ENCODE data around the gene SEC14L6.

The SEC14L6 gene

DNA sequence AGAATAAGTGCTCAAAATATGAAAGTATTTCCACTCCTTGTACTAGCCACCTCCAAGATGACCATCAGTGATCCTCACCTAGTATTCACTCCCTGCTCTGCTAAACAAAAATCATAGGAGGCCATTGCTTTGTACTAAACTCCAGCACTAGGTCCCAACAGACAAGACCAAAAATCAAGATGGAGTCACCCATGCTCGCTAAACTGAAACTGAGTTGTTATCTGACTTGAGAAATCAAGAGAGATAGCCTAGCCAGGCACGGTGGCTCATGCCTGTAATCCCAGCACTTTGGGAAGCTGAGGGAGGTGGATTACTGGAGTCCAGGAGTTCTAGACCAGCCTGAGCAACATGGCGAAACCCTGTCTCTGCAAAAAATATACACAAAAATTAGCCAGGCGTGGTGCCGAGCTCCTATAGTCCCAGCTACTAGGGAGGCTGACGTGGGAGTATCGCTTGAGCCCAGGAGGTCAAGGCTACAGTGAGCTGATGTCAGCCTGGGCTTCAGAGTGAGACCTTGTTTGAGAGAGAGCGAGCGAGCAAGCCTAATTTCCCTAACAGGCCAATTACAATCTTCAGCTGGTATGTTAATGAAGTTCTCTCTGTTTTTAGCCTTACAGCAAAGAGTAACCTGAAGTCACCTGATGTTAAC, 9.3 kb downstream of the SEC14L6 start:
- no peak for DNase-seq (ENCODE audit: low read depth in 4 of 4, low spot score in 1 of 4)

GRCh38 chr22:30535182-30535581, 11.4 kb downstream of the SEC14L6 start:
- DNase-seq (ENCODE audit: low read depth in 4 of 4, low spot score in 1 of 4) = no peak

DNA sequence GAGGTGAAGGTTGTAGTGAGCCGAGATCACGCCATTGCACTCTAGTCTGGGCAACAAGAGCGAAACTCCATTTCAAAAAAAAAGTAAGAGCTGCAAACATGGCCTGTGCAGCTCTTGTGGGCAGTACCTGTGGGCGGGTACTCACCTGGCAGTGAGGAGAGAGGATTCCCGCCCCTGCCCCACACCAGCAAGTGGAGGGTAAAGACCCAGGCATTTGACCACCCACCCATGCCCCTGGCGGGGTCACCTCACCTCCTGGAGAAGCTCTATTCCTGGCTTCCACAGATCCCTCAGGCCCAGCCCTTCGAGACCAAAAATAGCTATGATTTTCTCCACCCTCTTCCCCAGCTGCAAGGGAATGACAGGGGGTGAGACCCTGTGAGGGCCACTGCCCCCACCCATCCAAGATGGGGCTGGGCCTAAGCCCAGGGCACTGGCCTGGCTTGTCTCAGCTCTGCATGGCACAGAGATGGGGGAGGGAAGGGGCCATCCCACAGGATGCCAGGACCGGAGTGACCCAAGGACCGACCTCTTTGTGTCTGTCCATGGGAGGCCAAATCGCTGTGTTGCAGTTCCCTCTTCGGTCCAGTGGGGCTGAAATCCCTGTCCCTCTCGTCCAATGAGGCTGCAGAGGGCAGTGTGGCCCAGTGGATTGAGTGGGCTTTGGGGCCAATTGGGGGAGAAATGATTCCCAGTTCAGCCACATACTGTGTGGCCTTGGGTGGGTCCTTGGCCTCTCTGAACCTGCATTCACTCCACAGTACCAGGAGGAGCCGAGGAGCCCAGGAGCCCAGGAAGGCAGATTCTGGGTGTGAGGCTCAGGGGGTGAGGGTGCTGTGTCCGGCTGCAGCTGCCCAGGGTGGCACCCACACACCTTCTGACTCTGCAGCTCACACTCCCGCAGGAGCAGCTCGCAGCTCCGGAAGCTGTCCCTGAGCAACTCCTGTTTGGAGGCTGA, 14.6 kb downstream of the SEC14L6 start:
- DNase-seq (ENCODE audit: low read depth in 4 of 4, low spot score in 1 of 4) = no peak

- DNase-seq (ENCODE audit: low read depth in 4 of 4, low spot score in 1 of 4) = no peak
These were observed 19.9 kb downstream of the SEC14L6 start for GRCh38 chr22:30526656-30527055.

- DNase-seq (ENCODE audit: low read depth in 4 of 4, low spot score in 1 of 4) = no peak
These were observed 22.7 kb downstream of the SEC14L6 start for GRCh38 chr22:30523646-30524489.

- no peak for DNase-seq (ENCODE audit: low read depth in 4 of 4, low spot score in 1 of 4)
These were observed 25.0 kb downstream of the SEC14L6 start for GRCh38 chr22:30521368-30522156.

GRCh38 chr22:30519842-30520425, 26.6 kb downstream of the SEC14L6 start:
- no peak for DNase-seq (ENCODE audit: low read depth in 4 of 4, low spot score in 1 of 4)

- DNase-seq (ENCODE audit: low read depth in 4 of 4, low spot score in 1 of 4) = no peak
These were observed 29.8 kb downstream of the SEC14L6 start for GRCh38 chr22:30516731-30517130.

- DNase-seq (ENCODE audit: low read depth in 4 of 4, low spot score in 1 of 4) = no peak
These were observed 30.3 kb downstream of the SEC14L6 start for GRCh38 chr22:30516273-30516672.

- DNase-seq (ENCODE audit: low read depth in 4 of 4, low spot score in 1 of 4) = no peak
These were observed 32.3 kb downstream of the SEC14L6 start for GRCh38 chr22:30514252-30514651.

GRCh38 chr22:30513462-30513861, 33.1 kb downstream of the SEC14L6 start:
- DNase-seq (ENCODE audit: low read depth in 4 of 4, low spot score in 1 of 4) = no peak

DNA sequence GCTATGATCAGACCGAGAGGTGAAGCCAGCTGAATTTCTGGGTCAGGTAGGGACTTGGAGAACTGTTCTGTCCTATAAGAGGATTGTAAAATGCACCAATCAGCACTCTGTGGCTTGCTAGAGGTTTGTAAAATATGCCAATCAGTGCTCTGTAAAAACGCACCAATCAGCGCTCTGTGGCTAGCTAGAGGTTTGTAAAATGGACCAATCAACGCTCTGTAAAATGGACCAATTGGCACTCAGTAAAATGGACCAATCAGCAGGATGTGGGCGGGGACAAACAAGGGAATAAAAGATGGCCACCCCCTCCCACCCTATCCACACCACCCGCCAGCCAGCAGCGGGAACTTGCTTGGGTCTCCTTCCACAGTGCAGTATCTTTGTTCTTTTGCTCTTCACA, 34.6 kb downstream of the SEC14L6 start:
- no peak for DNase-seq (ENCODE audit: low read depth in 4 of 4, low spot score in 1 of 4)

- no peak for DNase-seq (ENCODE audit: low read depth in 4 of 4, low spot score in 1 of 4)
These were observed 35.4 kb downstream of the SEC14L6 start for GRCh38 chr22:30511109-30511508.

DNA sequence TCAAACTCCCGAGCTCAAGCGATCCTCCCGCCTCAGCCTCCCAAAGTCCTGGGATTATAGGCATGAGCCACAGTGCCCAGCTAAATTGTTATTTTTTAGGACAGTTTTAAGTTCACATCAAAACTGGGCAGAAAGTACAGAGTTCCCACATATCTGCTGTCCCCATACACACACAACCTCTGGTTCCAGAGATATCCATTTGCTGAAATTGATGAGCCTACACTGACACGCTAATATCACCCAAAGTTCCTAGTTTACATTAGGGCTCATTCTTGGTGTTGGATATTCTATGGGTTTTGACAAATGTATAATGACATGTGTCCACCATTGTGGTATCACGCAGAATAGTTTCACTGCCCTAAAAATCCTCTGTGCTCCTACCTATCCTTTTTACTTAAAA, 38.3 kb downstream of the SEC14L6 start:
- DNase-seq (ENCODE audit: low read depth in 4 of 4, low spot score in 1 of 4) = no peak

GRCh38 chr22:30507670-30508069, 38.9 kb downstream of the SEC14L6 start:
- no peak for DNase-seq (ENCODE audit: low read depth in 4 of 4, low spot score in 1 of 4)

GRCh38 chr22:30506507-30506968, 40.0 kb downstream of the SEC14L6 start:
- no peak for DNase-seq (ENCODE audit: low read depth in 4 of 4, low spot score in 1 of 4)

- DNase-seq (ENCODE audit: low read depth in 4 of 4, low spot score in 1 of 4) = no peak
These were observed 43.0 kb downstream of the SEC14L6 start for GRCh38 chr22:30503551-30503950.

- no peak for DNase-seq (ENCODE audit: low read depth in 4 of 4, low spot score in 1 of 4)
These were observed 43.6 kb downstream of the SEC14L6 start for GRCh38 chr22:30502911-30503310.

- DNase-seq (ENCODE audit: low read depth in 4 of 4, low spot score in 1 of 4) = no peak
These were observed 44.4 kb downstream of the SEC14L6 start for GRCh38 chr22:30502153-30502552.

DNA sequence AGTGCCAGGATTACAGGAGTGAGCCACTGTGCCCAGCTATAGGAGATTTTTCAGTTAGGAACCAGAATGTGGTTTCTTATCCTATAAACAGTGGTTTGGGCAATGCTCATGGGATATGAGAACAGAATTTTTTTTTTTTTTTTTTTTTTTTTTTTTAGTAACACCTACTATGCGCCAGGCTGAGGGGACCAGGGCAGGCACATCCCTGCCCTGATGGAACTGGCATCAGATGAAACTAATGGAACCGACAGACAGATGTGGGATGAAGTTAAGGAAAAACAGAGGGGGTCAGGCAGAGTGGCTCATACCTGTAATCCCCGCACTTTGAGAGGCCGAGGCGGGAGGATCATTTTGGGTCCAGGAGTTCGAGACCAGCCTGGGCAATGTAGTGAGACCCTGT, 45.9 kb downstream of the SEC14L6 start:
- no peak for DNase-seq (ENCODE audit: low read depth in 4 of 4, low spot score in 1 of 4)
